PFSK-1 (cell line): ENCODE measurements around the gene ERCC2.

ENCODE experiments used
- FOXP2 ChIP-seq: optimal IDR thresholded peaks from 2 replicates; pipeline ENCODE3; 2011; ENCODE audit warnings: borderline replicate concordance, control low read depth, inconsistent platforms; ENCODE audit not compliant: insufficient read depth; ENCODE audit errors: extremely low read length, extremely low read depth
- POLR2AphosphoS5 ChIP-seq: IDR thresholded peaks from 2 replicates; pipeline ENCODE4 v1.6.1; 2012; ENCODE audit warnings: low read depth, mild to moderate bottlenecking, control low read depth, low read length, moderate library complexity
- SIN3A ChIP-seq: IDR thresholded peaks from 2 replicates; pipeline ENCODE4 v1.6.1; 2012; ENCODE audit warnings: mild to moderate bottlenecking, low read length, moderate library complexity, borderline replicate concordance; ENCODE audit not compliant: insufficient read depth
- TAF1 ChIP-seq: IDR thresholded peaks from 2 replicates; pipeline ENCODE4 v1.6.1; 2012; ENCODE audit warnings: low read length, control low read depth, borderline replicate concordance; ENCODE audit not compliant: insufficient read depth
- TF ChIP-seq, protein P1 (sequence below), 2 experiments: IDR thresholded peaks; 2 replicates each; pipeline versions ENCODE4 v1.6.1 to v1.8.0; 2011 to 2012; ENCODE audit warnings: low read depth in 2 of 2, low read length in 2 of 2, control low read depth in 1 of 2, inconsistent platforms in 1 of 2, mild to moderate bottlenecking in 1 of 2, moderate library complexity in 1 of 2; ENCODE audit not compliant: insufficient read depth in 1 of 2

ERCC2 gene

DNA sequence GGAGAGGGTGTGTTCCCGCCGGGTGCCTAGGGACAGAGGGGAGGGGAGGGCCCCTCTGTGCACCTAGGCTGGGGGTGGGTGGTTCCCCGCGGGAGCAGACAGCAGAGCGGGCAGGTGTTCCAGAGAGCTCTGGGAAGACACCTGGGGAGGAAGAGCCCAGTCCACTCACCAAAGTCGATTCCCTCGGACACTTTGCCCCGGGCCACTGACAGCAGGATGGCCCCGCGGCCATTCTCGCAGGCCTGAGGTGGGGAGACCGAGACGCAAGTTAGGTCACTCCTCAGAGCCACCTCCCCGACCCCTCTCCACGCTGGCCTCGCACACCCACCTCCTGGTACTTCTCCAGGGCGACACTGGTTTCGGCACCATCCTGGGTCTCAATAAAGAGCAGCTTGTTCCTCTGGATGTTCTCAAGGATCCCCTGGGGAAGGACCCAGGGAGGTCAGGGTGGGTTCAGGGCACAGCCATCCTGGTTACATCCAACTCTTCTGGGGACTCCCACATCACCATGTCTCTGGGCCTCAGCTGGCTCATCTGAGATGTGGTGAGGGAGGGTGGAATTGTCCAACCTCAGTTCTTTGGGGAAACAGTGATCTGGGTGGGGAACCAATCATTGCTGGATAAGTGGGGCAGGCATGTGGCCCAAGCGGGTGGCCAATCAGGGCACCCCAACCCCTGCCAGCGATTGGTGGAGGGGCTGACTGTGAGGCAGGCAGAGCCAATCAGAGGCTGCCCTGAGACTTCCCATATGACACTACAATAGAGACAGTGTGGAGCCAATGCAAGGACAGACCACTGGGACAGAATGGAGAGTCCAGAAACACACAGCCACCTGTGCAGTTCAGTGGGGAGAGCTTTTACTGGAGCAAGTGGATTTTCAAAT is 17.2 kb downstream of the ERCC2 start:
- TF ChIP-seq POLR2AphosphoS5, result no peak
- TF ChIP-seq, protein P1, sequence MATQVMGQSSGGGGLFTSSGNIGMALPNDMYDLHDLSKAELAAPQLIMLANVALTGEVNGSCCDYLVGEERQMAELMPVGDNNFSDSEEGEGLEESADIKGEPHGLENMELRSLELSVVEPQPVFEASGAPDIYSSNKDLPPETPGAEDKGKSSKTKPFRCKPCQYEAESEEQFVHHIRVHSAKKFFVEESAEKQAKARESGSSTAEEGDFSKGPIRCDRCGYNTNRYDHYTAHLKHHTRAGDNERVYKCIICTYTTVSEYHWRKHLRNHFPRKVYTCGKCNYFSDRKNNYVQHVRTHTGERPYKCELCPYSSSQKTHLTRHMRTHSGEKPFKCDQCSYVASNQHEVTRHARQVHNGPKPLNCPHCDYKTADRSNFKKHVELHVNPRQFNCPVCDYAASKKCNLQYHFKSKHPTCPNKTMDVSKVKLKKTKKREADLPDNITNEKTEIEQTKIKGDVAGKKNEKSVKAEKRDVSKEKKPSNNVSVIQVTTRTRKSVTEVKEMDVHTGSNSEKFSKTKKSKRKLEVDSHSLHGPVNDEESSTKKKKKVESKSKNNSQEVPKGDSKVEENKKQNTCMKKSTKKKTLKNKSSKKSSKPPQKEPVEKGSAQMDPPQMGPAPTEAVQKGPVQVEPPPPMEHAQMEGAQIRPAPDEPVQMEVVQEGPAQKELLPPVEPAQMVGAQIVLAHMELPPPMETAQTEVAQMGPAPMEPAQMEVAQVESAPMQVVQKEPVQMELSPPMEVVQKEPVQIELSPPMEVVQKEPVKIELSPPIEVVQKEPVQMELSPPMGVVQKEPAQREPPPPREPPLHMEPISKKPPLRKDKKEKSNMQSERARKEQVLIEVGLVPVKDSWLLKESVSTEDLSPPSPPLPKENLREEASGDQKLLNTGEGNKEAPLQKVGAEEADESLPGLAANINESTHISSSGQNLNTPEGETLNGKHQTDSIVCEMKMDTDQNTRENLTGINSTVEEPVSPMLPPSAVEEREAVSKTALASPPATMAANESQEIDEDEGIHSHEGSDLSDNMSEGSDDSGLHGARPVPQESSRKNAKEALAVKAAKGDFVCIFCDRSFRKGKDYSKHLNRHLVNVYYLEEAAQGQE (IDR thresholded peaks at IDR 0.05; ENCODE audit: insufficient read depth in 1 of 2, low read depth in 2 of 2, low read length in 2 of 2), result no peak
- no peak for TF ChIP-seq SIN3A
- TF ChIP-seq FOXP2, result no peak
- TF ChIP-seq TAF1, result no peak

DNA sequence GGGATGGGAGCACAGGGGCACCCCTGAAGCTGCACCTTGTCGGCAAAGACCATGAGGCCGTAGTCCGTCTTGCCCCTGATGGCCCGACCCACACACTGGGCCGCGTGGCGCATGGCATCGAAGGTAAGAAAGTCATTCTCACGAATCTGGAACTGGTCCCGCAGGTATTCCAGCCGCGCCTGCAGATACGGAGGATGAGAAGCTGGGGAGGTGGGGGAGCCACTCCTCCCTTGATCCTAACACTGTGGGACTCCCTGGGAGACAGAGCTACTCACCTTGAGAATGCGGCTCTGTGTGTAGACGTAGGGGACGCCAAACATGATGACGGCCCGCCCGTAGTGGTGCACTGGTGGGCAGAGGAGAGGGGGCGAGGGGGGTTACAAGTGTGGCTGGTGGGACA is 17.9 kb downstream of the ERCC2 start:
- TF ChIP-seq POLR2AphosphoS5 (no peak), FOXP2 (no peak), SIN3A (no peak)

DNA sequence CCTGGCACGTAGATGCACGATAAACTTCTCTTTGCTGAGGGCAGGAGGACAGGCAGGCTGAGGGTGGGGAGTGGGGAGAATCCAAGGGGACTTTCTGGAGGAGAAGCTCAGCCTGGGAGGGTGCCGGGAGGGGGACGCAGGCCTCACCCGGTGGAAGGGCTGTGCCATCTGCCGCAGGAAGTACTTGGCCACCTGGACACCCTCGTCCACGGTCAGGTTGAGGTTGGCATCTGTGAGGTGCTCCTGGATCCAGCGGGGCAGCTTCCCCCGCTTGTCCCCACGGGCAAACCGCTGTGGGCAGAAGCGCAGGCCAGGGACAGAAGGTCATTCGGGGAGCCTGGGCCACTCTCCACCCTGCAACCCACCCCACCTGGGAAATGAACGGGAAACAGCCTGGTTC is 18.3 kb downstream of the ERCC2 start:
- TF ChIP-seq POLR2AphosphoS5 (no peak), FOXP2 (no peak), SIN3A (no peak), TAF1 (no peak)
- TF ChIP-seq, protein P1 (IDR thresholded peaks at IDR 0.05; ENCODE audit: insufficient read depth in 1 of 2, low read depth in 2 of 2, low read length in 2 of 2), result no peak

DNA sequence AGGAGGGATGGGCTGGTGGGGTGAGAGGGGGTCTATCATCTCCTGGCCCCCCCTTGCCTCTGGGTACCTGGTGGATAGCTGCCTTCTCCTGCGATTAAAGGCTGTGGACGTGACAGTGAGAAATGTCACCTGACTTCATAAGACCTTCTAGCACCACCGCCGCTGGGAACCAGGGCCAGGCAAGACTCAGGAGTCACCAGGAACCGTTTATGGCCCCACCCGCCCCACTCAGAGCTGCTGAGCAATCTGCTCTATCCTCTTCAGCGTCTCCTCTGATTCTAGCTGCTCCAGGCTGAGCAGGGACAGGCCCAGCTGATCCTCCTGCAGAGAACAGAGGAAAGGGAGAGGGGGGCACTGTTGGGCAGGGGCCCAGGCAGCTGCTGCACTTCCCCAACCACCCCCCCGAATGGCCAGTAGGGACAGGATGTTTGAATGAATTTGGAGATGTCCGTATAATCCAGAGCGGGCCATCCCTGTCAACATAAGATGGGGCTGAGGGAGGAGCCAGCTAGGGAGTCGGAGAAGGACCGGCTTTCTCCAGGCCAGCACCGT is 18.9 kb downstream of the ERCC2 start:
- TF ChIP-seq TAF1, result no peak

DNA sequence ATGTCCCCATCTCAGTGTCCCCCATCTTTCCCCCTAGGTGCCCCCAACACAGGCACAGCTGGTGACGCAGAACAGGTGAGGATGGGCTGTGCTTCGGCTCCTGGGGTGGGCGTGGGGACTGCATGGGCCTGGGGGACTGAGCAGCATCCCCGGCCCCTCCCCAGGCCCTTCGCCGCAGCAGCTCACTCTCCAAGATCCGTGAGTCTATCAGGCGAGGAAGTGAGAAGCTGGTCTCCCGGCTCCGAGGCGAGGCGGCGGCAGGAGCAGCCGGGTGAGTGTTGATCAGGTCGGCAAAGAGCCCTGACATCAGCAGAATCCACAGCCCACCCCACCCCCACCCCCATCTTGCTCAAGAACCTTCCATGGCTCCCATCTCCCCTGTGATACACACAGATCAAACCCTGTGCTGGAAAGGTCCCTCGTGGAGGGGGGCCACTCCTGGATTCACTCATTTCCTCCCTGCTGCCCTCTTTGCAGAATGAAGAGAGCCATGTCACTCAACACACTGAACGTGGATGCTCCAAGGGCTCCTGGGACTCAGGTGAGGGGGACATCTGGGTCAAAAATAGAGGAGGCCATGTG is 19.8 kb downstream of the ERCC2 start:
- TF ChIP-seq FOXP2, result no peak
- no peak for TF ChIP-seq SIN3A
- TF ChIP-seq POLR2AphosphoS5, result no peak
- TF ChIP-seq, protein P1 (IDR thresholded peaks at IDR 0.05; ENCODE audit: insufficient read depth in 1 of 2, low read depth in 2 of 2, low read length in 2 of 2), result no peak
- no peak for TF ChIP-seq TAF1

DNA sequence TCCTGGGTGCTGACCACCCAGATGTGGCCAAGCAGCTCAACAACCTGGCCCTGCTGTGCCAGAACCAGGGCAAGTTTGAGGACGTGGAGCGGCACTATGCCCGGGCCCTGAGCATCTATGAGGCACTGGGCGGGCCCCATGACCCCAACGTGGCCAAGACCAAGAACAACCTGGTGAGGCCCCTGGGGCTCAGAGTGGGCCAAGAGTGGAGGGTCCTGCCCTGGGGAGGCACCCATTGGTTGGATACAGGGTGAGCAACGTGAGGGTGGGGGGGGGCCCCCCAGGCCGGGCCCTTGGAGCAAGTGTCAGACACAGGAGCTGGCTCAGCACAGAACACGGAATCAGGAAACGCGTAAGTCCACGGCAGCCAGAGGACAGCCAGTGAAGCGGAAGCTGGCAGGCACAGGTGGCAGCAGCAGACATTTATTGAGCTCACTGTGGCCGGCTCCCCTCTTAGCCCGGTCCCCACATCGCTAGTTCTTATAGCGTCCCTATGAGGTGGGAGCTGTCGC is 20.9 kb downstream of the ERCC2 start:
- TF ChIP-seq POLR2AphosphoS5 (no peak), FOXP2 (no peak), SIN3A (no peak), TAF1 (no peak)
- TF ChIP-seq, protein P1 (IDR thresholded peaks at IDR 0.05; ENCODE audit: insufficient read depth in 1 of 2, low read depth in 2 of 2, low read length in 2 of 2), result no peak
